Activated CD8-positive, alpha-beta memory T cell treated with anti-CD3 and anti-CD28 coated beads, Interleukin-2, amount 50 U/mL, for 24 hours (primary cell): Measurements from ENCODE around the gene MICALL1.

Experiments used
- DNase-seq: peaks from one replicate; pipeline ENCODE4 v3.0.0-alpha.2; 2020; ENCODE audit errors: extremely low read depth

Gene MICALL1

GRCh38 chr22:37983860-37984791 lies 78.0 kb downstream of the MICALL1 start, which contains the start of gene SOX10:
Gene SOX10 (minus strand): TSS chr22:37984555. CDS start chr22:37983784, 771 bp downstream.
- DNase-seq = no peak

- no peak for DNase-seq
These were observed 79.0 kb downstream of the MICALL1 start for GRCh38 chr22:37985050-37985585.

GRCh38 chr22:37985751-37986281 lies 79.7 kb downstream of the MICALL1 start:
- DNase-seq = no peak

- no peak for DNase-seq
These were observed 80.3 kb downstream of the MICALL1 start for GRCh38 chr22:37986371-37986770.

- no peak for DNase-seq
These were observed 83.3 kb downstream of the MICALL1 start for GRCh38 chr22:37989146-37990045.

GRCh38 chr22:37990301-37990700 lies 84.2 kb downstream of the MICALL1 start:
- DNase-seq = no peak

GRCh38 chr22:37990862-37991261 lies 84.8 kb downstream of the MICALL1 start:
- DNase-seq = no peak

GRCh38 chr22:37991731-37992442 lies 85.8 kb downstream of the MICALL1 start:
- DNase-seq = no peak
